ENCODE results near the gene STON2.
"Not testable (repeated sequence)": the region's sequence is repeated elsewhere in the genome, so short reads cannot be mapped to it uniquely, and the experiment has no call there.

STON2 gene

DNA sequence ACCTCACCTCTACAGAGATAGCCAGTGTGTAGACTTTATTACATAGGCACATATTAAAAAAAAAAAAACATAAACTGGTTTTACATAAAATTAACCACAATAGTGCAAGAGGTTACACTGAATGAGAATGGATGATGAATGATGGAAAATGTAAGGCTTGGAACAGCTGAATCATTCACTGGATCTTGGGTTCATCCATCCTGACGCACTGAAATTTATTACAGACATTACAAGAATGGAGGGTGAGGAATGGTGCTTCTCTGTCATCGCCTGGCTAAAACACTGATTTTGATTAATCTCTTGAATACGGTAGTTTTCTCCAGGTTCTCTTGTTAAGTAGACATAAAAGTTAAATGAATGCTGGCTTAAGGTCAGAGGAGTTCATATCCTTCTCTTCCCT, 139.4 kb downstream of the STON2 start:
- DNase-seq = no peak

DNA sequence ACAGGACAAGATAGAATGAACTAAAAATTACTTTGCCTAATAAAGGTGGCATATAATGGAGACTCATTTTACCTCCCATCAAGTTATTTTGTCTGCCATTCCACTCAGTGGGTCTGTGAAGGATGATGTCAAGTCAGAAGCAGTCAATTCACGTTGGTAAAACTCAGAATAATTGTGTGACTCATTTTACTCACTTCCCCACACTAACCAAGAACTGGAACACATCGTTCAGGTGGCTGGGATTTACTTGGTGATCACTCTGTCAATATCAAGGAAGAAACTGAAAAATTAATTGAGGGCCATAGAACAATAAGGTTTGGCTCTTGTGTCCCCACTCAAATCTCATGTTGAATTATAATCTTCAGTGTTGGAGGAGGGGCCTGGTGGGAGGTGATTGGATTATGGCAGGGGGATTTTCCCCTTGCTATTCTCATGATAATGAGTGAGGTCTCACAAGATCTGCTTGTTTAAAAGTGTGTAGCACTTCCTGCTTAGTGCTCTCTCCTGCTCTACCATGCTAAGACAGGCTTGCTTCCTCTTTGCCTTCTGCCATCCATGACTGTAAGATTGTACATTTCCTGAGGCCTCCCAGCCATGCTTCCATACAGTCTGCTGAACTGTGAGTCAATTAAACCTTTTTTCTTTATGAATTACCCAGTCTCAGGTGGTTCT, 143.7 kb downstream of the STON2 start:
- DNase-seq = no peak

DNA sequence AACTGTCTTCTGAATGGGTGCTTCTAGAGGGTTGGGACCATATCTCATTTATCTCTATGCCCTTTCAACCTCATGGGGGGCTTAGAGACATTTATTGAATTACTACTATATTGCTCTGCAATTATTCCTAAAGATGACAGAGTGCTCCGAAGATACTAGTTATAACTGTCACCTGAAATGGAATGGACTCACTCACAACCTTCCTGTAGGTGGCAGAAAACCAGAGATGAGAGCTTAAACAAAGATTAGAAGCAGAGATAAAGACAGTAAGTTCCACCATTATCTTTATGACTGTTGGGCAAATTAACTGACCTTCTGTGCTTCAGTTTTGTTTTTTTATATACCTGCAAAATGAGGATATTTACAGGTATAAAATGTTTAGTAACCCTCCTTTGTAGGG, 147.8 kb downstream of the STON2 start:
- DNase-seq = no peak

DNA sequence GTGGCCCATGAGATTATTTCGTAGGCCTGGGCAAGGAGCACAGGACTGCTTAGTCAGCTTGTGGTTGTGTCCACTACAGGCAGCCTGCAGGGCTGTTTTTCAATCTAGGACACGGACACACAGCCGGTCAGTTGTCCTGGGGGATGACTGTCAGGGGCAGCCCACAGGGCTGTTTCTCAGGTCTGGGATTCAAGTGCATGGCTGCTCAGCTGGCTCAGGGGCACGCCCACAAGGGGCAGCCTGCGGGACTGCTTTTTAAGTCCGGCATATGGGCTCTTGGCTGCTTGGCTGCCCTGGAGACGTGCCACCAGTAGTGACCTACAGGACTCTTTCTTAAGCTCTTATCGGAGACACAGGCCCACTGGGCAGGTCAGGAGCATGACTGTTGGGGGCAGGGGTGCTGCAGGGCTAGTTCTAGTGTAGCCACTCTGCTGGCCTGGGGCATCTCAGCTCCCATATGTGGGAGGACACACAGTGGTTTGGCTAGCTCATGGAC, 152.8 kb downstream of the STON2 start:
- no peak for DNase-seq

DNA sequence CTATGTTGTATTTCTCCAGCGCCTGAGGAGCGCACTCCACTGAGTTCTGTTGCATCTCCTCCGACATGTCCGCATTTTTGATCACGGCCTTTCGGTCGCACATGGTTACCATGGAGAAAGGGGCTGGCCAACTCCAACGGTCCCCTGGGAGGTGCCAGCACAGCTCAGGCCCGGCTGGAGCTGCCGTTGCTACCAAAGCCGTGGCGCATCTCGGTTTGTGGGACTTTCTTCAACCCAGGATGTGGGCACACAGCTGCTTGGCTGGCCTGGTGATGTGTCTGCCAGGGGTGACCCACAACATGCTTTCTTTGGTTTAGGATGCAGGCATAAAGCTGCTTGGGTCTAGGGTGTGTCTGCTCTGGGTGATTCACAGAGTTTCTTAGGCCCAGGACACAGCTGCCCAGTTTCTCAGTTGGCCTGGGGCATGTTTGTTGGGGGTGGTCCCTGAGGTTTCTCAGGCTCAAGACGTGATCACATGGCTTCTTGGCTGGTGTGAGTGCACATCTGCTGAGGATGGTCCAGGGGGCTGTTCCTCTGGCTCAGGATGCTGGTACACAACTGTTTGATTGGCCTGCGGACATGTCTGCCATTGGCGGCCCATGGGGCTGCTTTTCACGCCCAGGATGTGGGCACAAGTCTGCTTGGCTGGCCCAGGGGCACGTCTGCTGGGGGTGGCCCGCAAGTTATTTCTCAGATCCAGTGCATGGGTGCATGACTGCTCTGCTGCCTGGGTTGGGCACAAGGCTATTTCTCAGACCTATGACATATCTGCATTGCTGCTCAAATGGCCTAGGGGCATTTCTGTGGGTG, 153.5 kb downstream of the STON2 start:
- DNase-seq = no peak

DNA sequence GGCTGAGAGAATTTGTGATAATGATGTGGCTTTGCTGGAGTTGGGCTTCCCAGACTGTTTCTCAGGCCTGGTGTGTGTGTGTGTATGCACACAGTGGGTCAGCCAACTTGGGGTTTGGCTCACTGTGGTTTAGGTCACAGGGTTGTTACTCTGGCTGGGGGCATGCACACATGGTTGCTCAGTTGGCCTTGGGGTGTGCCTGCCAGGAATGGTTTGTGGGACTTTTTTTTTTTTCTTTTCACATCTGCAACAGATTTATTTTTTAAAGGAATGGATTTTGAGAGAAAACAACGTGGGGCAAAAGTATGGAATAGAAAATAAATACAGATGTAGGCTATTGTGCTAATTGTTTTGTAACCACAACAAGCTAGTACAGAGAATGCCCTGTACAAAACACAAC, 154.4 kb downstream of the STON2 start:
- no peak for DNase-seq

DNA sequence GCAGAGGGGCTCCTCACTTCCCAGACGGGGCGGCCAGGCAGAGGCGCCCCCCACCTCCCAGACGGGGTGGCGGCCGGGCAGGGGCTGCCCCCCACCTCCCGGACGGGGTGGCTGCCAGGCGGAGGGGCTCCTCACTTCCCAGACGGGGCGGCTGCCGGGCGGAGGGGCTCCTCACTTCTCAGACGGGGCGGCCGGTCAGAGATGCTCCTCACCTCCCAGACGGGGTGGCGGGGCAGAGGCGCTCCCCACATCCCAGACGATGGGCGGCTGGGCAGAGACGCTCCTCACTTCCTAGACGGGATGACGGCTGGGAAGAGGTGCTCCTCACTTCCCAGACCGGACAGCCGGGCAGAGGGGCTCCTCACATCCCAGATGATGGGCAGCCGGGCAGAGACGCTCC, 155.7 kb downstream of the STON2 start:
- not testable (repeated sequence) for DNase-seq

DNA sequence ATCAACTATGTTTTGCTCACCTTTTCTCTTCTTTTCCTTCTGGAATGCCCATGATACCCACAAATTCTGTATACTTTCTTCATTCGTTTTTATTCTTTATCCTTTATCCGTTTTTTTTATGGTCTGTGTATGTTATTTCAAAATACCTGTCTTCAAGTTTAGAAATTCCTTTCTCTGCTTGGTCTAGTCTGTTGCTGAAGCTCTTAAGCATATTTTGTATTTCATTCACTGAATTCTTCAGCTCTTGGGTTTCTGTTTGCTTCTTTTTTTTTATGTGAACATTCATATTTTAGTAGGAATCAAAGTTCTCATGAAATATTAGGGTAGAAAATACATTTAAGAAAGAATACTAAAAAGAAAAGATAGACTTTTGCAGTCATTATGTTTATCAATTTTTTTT, 156.6 kb downstream of the STON2 start:
- DNase-seq = no peak

DNA sequence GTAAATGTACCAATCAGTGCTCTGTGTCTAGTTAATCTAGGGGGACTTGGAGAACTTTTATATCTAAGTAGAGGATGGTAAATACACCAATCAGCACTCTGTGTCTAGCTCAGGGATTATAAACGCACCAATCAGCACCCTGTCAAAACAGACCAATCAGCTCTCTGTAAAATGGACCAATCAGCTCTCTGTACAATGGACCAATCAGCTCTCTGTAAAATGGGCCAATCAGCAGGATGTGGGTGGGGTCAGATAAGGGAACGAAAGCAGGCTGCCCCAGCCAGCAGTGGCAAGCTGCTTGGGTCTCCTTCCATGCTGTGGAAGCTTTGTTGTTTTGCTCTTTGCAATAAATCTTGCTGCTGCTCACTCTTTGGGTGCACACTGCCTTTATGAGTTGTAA, 163.3 kb downstream of the STON2 start:
- not testable (repeated sequence) for DNase-seq

DNA sequence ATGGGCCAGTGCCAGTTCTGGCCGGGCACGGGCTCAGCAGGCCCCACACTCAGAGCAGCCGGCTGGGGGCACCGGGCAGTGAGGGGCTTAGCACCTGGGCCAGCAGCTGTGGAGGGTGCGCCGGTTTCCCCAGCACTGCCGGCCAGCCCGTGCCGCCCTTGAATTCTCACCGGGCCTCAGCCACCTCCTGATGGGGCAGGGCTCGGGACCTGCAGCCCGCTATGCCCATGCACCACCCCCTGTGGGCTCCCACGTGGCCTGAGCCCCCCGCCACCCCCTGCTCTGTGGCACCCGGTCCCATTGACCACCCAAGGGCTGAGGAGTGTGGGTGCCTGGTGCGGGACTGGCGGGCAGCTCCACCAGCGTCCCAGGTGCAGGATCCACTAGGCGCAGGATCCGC, 164.0 kb downstream of the STON2 start:
- DNase-seq = no peak

GRCh38 chr14:81235096-81235495, 165.0 kb downstream of the STON2 start:
- DNase-seq = no peak

- DNase-seq = no peak
Observed at GRCh38 chr14:81234278-81234677, 165.8 kb downstream of the STON2 start.

DNA sequence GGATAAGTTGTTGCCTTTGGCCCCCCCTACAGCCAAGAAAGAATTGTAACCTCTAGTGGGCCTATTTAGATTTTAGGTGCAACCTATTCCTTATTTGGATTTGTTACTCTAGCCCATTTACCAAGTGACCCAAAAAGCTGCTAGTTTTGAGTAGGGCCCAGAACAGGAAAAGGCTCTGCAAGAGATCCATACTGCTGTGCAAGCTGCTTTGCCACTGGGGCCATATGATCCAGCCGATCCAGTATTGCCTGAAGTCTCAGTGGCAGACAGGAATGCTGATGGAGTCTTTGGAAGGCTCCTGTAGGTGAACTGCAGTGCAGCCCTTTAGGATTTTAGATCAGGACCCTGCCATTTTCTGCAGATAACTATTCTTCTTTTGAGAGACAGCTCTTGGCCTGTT, 166.5 kb downstream of the STON2 start:
- no peak for DNase-seq

DNA sequence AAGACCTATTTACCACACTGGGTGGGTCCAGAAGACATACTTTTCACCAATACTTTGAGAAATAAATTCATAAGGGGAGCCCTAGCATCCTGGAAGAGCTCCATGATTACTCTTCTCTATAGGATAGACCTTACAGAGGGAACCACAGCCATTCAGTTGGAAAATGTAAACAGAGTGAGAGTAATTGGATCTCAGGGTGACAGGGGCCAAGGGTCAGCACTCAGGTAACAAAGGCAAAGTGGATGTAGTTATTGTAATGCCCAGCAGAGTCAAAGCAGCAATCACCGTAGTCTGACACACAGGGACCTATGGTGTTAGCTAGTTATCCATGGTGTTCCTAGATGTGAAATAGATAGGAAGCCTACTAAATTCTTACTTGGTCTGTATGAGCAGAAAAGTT, 168.6 kb downstream of the STON2 start:
- no peak for DNase-seq

- no peak for DNase-seq
Observed at GRCh38 chr14:81224222-81224621, 175.9 kb downstream of the STON2 start.

DNA sequence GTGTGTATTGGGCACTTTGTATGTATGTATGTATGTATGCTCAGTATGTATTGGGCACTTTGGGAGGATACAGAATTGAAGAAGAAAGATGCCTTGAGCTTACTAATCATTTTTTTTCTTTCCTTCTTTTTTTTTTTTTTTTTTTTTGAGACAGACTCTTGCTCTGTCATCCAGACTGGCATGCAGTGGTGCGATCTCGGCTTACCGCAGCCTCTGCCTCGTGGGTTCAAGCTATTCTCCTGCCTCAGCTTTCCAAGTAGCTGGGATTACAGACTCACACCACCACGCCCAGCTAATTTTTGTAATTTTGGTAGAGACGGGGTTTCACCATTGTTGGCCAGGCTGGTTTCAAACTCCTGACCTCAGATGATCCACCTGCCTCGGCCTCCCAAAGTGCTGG, 176.3 kb downstream of the STON2 start:
- not testable (repeated sequence) for DNase-seq

DNA sequence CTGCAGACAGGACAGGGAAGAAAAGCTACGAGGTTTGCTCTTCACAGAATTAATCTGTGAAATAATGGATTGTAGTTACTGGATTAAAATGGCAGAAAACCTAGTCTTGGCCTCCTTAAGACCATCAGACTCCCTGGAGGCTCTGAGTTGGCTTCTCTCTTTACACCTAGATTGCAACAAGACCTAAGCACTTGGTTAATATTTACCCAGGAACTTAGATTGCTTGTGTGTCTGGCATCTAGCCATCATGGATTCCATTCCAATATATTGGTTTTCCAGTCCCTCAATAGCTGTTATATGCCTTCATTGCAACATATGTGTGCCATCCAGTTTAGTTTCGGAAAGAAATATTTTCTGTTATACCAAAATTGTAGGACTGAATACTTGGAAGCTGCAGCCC, 177.4 kb downstream of the STON2 start:
- DNase-seq = no peak

DNA sequence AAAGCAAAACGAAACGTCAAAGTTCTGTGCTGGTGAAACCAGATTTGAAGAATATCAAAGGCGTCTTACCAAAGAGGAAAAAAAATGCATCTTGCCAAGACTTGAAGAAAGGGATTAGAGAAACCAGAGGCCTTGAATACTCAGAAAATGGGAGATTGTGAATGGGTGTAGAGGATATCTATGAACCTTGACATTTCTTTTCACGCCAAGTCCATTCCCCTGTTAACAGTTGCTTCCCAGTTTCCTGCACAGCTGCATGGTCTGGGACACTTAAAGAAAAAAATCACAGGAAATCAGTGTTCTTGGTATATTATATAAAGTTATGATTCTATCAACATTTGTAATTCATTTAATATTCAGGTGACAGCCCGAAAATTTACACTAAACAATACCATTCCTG, 178.0 kb downstream of the STON2 start:
- no peak for DNase-seq

DNA sequence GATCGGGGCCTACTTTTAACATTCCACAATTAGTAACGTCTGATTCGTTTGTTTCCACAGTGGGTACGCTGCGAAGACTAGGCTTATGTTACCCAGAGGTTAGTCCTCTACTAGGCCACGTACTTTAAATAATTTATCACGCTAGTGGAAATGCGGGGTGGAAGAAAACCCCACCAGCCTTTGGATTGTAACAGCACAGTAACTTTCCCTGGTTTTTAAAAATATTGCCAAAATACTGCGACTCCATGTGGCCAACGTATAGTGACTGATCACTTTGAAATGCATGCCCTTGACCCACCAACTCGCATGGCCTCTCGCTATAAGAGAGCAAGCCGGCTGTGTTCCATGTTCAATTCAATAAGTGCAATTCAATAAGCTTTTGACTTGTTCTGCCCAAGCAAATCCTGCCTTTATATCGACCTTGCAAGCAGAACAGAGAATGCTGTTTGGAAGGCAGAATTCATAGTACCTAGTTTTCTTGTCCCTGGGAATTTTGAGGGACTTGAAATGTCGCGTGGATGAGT, 178.5 kb downstream of the STON2 start:
- DNase-seq = no peak

DNA sequence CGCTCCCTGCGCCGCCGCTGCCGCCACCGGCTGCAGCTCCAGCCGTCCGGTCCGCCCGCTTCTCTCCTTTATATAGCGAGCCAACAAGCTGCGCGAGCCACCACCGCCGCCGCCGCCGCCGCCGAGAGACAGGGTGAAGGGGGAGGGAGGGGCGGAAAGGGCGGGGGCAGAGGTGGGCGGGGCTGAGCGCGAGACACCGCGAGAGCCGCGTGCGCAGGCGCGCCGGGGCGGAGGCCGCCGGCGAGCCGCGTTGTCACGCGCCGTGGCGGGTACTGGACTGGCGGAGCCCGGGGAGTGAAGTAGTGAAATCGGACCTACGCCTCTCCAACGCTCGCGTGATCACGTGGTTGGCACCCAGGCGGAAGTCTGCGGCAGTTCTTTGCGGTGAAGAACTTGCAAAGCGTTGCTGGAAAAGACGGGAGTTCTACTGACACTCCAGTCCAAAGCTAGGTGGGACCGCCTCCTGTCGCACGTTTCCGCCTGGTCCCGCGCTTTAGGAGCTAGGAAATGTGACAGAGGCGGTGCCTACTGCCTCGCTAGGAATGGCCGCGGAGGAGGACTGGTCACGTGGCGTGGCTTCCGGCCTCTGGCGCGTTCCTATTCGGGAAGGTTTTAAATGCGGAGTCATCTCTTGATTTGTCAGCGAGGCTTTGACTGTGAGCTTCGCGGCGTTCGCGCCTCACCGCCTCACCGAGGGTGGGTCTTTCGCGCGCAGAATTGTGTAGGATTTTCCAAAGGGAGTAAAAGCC, 179.1 kb downstream of the STON2 start, which contains the start of gene GTF2A1:
Gene GTF2A1, minus strand, starts transcription at position 130 of the 749 bp plus-strand sequence. CDS start 441 bp downstream, outside the sequence.
- DNase-seq = peak; percentile 93

GRCh38 chr14:81220580-81220829, 179.6 kb downstream of the STON2 start:
- no peak for DNase-seq

DNA sequence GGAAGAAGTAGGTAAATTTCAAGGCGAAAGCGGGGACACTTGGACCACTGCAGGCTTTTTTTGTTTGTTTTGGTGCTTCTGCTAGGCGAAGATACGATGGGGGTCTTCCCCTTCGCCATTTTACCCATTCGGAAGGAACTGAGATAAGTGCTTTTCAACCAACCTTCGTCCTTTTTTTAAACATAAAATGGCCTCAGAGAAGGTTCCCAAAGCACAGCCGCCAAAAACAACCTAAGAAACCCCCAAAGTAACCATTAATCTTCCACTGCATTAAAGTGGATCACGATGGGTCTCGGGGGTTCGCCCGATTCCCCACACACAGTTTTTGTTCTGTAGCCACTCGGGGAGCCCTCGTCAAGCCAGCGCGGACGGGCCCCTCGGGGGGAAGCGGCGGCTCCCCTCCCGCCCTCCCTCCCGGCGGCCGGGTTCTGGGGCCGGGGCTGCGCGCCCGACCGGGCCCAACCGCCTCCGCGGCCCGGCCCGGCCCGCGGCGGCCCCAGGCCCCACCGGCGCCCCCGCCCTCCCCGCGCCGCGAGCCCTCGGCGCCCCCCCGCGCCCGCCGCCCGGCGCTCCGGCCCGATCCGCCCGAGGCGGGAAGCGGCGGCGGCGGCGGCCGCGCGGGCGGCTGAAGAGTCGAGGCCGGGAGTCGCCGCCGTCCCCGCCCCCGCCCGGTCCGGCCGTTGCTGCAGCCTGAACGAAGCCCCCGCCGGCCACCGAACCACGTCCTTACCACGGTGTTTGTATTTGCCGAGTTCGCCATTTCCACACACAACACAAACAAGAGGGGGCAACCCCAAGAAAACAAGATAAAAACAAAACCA, 180.2 kb downstream of the STON2 start:
- peak; percentile 49 for DNase-seq
